CD4-positive, alpha-beta T cell treated with Interleukin-4 for 4 hours (primary cell): ENCODE measurements around the gene FAM3D.

Experiments used
- DNase-seq: peaks from one replicate; pipeline ENCODE4 v3.0.0-alpha.2; 2020

FAM3D gene

DNA sequence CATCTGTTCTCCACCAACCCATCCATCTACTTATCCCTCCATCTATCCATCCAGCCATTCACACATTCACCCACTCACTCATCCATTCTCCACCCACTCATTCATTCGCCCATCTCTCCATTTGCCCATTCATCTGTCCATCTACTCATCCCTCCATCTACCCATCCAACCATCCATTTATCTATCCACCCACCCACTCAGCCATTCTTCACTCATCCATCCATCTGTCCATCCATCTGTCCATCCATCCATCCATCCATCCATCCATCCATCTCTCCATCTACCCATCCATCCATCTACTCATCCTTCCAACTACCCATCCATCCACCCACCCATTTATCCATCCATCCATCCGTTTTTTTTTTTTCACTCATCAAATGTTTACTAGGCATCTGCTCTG lies 13.9 kb downstream of the FAM3D start:
- no peak for DNase-seq

DNA sequence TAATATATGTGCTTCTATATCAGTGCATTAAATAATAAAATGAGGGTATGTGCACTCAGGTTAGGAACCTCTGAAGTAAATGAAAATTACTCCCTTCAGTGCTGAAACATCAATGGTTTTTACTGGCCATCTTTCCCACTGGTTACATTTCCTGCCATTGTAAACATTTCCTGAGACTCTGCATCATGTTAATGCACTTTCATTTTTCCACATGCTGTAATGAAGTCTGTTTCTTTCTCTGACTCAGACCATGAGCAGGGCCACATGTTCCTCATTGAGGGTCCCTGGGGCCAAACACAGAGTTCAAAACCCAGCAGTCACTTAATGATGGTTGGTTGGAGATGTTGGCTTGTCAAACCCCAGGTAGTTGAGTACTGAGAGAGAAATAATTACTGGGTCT lies 15.3 kb downstream of the FAM3D start:
- no peak for DNase-seq

DNA sequence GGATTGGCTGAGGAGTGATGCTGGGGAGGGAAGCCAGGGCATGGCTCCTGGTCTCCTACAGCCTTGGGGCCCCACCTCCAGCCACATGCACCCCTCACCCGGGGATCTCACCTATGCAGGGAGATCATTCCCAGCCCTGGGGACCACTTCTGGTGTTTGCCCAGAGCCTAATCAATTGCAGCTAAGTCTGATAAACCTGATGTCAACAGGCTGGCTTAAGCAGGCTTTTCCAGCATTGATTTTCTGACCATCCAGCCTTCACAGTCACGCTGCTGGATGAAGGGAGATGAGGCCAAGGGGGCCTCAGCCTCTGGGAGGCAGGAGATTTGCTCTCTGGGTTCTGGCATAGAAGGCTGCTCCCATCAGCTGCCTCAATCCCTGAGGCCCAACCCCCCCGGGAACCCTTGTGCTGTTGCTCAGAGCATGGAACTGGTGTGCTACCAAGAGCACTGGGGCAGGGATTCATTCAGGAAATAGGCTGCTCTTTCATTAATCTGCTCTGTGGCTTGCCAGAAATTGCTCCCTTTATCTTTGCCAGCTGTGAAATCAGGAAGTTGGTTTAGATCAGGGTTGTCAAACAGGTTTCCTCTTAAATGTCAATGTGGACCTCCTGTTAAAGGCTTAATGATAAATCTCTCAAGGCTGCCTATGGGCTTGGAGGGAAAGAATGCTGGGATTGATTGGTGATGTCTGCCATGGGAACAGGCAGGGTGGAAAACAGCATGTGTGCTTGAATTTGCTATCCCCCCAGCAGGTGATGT lies 19.0 kb downstream of the FAM3D start:
- DNase-seq: no peak

DNA sequence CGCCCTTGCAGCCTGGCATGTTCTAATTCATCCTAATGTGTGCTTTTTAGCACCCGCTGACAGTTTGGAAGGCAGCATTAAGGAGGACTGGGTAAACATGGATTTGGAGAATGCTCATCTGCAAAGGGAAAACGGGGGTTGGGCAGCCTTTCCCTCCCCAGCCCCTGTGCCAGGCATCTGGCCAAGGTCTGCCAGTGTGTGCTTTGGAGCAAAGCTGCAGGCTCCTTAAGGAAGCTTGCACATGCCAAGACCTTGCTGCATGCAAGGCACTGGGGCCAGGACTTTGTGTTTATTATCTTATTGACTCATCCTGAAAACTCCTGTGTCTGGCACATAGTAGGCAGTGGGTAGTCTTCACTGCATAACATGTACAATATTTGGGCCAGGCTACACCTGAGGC lies 20.1 kb downstream of the FAM3D start:
- no peak for DNase-seq

DNA sequence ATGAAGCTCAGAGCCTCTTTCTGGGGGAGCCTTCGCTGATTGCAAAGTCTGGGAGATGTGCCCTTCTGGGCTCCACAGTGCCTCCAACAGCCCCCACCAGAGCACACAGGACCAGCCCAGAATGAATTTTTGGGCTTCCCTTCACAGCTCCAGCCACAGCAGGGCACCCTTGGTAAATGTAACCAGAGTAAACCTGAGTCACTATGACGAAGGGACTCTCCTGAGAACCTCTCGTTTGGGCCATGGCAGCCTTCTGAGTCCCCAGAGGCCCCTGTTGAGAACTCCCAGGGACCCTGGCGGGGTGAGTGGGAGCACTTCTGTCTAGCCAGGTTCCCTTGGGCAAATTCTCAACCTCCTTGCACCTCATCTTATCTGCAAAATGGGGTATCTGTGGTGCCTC lies 20.8 kb downstream of the FAM3D start:
- no peak for DNase-seq

DNA sequence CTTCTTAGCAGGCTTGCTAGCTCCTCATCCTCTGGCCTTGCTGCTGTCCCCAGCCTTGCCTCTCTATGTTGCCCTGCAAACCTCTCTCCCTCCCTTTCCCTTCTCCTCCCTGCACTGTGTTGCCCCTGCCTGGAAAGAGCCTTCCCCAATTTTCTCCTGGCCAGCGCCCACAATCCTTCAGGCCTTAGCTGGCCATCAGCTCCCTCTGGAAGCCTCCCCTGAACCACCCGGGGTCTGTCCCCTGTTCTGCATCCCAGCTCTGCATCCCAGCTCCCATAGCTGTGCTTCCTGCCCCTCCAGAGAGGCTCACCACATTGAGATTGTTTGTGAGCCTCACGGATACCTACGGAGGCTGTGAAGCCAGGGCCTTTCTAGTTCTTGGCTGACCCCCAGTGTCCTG lies 23.7 kb downstream of the FAM3D start:
- DNase-seq: no peak

DNA sequence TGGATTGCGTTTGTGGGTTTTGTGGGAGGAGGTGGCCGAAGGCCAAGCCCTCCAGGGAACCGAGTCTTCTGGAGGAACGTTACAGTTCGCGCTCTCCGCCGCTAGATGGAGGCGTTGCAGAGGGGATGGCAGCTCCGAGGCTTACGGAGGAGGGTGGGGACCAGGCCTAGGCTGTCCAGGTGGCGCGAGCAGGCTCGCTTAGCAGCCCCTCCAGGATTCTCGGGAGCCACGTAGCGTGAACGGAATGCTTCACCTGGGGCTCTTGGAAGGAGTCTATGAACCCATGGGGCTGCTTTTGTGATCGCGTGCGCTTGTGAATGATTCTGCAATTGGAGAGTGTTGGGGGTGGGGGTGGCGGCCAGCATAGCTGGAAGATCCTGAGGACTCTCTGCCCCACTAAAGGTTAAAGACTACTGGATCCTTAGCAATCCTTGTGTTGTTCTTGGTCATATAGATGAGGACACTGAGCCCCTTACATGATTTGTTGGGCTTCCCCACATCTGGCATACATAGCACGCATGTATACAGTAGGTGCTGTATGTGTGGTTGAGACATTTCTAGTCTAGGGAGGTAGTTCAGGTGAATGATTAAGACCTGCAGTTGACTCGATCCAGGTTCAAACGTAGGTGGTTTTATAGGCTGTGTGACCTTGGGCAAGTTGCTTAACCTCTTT lies 25.7 kb downstream of the FAM3D start:
- DNase-seq: peak; percentile 31

DNA sequence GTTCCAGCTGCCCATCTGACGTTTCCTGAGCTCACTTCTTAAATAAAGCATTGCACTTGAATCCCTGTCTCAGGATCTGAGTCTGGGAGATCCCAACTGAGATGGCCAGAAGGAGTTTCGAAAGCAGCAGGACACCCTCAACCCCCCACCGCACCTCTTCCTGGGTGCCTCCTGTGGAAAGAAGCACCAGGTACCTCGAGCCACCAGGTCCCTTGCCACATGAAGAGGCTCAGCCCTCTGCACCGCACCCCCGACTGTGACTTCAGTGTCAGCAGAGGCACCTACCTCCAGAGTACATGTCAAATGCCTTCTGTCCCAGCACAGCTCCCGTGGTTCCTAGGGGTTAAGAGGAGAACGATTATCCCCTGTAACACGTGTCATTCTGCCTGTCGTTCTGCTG lies 26.7 kb downstream of the FAM3D start:
- no peak for DNase-seq

DNA sequence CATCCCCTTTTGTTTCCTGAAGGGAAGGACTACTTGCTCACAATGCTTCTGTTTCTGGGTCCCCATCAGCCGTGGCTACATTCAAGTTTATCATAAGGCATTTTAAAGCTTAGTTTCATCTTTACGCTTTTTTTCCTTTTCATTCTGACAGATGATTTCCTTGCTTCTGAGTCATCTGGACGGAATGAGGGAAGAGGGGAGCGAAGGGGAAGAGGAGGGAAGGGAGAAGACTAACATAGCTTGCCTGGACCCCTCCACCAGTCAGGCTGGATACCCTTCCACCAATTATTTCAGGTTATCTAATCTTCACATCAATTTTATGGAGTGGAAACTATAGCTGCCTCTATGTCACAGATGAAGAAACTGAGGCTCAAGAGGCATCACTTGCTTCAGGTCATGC lies 27.6 kb downstream of the FAM3D start:
- no peak for DNase-seq

DNA sequence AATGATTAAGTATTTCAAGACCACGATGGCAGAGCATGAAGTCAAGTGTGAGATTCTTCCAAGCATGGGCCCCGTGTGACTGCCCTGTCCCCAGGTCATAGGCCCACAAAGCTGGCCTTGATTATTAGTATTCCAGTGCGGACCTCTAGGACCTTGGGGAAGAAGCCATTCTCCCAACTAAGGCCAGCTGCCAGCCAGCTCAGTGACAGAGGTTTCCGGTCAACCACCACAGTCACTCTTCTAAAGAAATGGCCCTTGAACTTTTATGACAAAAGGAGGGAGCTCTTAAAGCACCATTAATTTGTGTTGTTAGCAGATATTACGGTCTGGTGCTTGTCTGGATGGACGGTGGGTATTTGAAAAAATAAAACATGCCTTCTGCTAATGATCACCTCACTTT lies 28.0 kb downstream of the FAM3D start:
- DNase-seq: no peak

DNA sequence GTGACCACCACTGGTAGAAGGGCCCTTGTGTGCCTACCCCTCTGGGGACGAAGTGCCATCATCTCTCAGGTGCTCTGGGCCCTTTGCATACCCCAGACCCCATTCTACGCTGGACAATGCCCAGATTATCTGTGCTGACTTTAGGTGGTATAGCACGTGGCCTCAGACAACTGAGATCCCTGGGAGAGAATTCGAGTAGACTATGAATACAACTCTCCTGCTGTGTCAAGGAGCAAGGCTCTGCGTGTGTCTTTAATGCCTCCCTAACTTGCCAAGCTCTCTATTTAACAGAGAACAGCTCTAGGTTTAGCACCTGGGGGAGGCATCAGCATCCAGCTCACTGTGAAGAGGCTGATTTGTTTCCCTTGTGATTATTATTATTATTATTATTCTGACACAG lies 29.1 kb downstream of the FAM3D start:
- DNase-seq: no peak

DNA sequence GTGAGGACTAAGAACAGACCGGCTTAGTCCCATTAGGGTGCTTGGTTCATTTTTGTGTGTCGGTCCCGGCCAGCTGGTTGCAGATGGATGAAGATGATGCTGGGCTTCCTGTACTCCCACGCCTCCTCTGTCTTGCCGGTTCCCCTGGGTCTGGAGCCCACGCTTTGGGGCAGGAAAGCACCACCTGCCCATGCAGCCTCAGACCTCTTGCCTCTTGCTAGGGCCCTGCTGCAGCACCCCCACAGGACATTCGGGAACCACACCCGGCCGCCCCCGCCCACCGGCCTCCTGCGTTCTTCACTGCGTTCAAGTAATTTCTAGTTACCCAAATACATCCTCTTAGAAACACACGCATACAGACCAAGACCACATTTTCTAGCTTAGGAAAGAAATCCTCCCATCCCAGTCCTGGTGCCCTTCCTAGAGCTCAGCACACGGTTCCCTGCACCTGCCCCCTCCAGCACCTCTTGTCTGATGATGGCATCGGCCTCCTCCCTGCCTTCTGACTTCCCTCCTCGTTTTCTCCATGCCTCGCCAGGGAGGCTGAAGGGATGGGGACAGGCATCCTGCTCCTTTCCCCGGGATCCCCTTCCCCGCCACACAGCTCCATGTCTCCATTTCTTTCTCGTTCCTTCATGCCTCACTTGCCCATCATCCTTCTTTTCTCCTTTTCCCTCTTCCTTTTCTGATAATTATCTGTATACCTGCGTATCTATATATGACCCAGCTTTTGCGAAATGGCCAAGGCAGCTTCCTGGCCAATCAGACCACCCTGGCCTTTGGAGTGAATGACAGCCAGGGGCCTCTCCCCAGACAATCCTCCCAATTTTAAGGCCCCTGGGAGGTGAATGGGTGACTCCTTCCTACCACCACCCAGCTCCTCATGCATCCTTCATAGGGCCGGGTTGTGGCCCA lies 30.9 kb downstream of the FAM3D start:
- DNase-seq: no peak

DNA sequence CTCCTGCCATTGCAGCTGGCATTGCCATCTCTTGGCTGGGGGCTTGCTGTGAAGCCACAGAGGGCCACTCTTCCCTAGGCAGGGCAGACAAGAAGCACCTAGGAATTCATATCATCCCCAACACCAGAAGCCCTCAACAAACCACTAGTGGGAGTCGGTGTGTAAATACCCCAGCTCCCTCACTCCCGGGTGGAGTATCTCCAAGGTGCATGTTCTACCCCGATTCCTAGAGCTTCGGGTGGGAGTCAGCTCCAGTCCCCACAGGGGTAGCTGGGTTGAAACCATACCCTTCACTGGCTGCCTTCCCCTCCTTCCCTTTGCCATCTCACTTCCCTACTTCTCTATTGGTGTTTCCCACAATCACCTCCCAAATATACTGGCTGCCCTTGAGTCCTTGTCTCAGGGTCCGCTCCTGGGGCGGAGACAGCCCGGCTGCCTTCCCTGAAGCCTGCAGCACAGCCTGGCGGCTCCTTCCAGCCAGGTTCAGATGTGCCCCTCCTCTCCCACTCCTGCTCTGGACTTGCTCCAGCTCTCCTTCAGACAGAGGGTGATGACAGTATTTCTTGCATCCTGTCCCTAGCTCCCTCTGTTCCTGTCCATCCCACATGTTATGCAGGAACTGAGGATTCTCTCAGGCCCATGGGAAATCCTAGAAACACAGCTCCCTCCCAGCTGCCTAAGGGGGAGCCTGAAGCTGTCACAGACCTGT lies 33.3 kb downstream of the FAM3D start:
- DNase-seq: no peak

DNA sequence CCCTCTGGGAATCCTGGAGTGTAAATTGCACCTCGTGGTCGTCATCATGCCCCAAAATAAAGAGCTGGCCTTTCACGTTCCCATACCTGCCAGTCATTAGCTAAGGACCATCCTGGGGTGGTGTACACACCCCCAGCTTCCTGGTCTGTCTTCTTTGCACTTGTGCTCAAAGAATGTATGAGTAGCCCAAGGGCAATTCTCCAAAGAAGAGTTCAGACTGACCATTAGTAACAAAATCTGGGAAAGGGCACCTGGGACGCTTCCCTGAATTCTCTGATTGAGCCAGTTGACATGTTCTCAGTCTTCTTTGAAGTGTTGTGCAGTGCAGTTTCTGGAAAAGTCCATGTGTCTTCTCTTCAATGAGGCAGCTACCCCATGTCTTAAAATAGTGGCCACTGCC lies 34.8 kb downstream of the FAM3D start:
- DNase-seq: no peak

DNA sequence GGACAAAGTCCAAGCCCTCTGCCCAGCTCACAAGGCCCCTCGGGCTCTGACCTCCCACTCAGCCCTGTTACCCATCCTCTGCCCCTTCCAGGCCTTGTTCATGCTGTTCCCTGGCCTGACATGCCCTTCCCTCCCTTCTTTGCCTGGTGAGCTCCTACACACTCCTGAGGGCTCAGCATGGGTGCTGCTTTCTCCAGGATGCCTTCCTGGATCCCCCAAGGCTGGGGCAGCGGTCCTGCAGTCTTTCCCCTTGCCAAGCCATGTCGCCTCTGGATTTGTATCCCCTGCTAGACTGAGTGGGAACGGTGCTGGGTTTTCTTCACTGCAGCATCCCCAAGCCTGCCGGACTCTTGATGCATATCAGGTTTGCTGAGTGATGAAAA lies 35.9 kb downstream of the FAM3D start:
- DNase-seq: no peak

DNA sequence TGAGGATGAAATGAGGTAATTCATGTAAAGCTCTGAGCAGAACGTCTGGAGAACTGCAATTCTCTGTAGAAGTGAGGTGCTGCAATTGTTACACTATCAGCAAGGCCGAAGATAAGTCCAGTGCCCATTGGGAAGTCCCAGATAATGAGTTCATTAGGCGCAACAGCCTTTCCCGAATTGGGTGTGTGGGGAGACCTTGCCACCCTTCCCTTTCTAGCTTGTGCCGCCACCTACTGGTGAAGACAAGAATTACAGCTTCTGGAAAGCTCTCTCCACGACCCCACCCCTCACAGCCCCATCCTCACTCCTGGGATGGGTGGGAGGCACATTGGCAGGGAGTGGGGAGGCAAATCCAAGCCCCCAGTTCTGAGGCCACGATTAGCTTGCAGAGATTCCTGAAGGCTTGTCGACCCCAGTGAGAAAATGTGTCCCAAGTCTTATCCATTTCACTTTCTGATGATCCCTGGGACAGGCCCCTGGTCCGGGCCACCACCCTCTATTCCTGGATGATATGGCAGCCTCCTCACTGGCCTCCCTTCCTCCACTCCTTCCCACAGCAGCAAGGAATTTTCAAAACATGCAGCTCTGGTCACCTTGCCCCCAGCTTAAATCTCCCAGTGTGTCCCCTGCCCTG lies 36.4 kb downstream of the FAM3D start:
- DNase-seq: peak; percentile 63

DNA sequence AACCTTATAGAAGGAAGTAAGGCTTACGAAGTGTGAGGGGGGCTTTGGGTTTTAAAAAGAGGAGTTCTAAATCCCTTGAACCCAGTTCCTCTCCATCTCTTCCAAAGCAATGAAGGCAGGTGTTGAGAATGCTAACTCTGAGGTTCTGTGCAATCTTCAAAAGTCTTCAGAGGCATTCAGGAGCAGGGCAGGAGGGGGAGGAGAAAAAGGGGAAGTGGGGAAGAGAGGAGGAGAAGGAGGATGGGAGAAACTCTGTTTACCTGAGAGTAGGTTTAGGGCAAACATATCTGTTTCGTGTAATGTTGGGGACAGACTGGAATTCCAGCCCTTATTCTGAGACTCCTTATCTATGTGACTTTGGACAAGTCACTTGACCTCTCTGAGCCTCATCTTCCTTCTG lies 36.9 kb downstream of the FAM3D start:
- no peak for DNase-seq

DNA sequence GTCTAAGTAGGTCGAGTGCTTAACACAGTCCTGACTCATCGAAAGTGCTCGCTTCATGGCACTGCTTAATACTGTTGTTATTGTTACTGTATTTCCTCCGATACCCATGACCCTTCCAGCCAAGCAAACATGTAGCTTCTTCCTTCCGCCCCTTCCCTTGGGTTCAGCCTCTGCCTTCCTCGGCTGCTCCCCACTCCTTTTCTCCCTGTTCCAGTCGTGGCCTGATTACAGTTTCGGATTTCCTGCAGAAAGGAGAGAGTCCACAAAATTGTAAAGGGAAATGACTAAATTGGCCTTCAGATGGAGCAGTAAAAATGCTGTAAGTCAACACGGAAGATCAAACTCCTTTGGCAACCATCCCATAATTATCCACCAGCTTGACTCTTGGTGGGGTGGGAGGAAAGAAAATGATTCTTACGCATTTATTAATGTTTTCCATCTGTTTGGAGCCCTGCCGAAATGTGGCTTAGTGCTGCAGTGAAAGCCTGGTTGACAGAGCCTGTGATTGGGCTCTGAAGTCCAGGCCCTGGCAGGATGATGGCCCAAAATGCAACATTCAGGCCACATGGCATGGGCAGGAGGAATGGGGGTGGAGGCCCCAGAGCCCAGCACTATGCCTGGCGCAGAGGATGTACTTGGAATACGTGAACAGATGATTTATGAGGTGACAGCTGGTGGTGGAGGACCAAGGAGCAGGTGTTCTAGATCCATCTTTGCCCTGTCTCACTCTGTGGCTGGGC lies 37.6 kb downstream of the FAM3D start:
- DNase-seq: no peak

DNA sequence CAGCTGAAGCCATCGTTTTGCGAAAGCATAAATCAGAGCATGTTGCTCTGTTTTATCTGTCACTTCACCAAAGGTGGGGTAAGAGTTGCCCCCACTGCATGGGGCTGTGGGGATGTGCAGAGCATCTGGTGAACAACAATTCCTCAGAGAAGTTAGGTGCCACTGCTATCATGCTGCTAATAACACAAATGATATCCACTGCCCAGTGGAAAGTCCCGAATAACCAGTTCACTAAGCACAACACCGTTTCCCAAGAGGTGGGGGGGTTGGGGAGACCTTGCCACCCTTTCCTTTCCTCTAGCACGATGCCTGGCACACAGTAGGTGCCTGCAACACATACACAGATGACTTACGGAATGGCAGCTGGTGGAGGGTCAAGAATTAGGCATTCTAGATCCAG lies 38.6 kb downstream of the FAM3D start:
- no peak for DNase-seq

DNA sequence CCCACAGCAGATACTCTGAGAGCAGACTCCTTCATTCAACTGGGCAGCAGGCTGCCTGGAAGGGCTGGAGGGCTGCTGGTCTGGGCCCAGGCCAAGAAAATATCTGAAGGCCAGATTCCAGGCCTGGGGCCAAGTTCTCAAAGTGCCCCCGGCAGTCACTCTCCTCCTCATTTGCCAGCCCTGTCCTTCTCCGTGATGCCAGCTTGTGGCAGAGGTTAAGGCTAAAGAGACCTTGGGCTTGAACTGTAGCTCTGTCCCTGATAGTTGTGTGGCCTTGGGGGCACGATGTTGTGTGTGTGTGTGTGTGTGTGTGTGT lies 39.0 kb downstream of the FAM3D start:
- DNase-seq: no peak

DNA sequence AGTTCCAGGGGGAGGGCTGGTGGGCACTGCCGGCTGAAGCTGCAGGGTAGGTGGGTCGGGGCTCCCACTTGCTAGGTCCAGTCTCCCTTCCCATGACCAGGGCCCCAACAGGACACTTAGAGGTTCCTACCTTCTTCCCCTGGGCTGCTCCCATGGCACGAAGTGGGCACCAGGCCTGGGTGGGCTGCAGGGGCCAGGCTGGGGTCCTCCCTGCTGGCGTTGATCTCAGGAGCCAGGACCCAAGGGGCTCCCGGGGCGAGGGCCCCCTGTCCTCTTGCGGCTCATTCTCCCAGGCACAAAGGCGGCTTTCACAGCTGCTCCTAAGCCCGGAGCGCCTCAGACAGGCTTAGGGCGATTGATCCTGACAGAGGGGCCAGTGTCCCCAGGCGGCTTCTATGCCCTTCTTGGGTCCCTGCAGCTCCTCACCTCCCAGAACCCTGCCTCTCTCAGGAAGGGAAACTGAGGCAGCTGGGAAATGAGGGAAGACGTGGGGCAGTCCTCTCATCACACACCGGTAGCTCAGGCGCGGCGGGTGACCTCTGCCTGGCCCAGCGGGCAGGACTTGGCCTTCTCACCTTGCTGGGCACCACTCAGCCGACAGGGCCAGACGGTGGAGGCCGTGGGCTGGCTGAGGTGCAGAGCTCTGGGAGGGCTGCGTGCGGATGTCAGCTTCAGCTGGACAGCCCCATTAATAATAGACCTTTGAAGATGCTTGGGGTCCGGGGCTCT lies 39.6 kb downstream of the FAM3D start:
- DNase-seq: no peak
